SK-N-SH (cell line): ENCODE measurements around the gene TRAF3IP1. TPM values are rescaled to one million over a fixed set of nuclear protein-coding genes. Genes with fewer than 3 reads are reported as not detected.

Source experiments
- CTCF ChIA-PET: fragments of 300-600, 350-600 bp; formaldehyde crosslinking; extraction: SDS; loops from one replicate; lab custom pipeline; 2021; lab: Yijun Ruan, JAX
- POLR2A ChIA-PET: fragments of 350-600 bp; sonication (Branson Sonifier 250); formaldehyde crosslinking; extraction: SDS; loops from one replicate; lab custom pipeline; 2020; ENCODE audit warnings: antibody characterized with exemption, inconsistent platforms; lab: Yijun Ruan, JAX
- DNase-seq: peaks from one replicate; pipeline ENCODE4 v3.0.0; 2012
- H2AFZ ChIP-seq: fragments of 200-600 bp; sonication (generic); 2 replicates; pipeline ENCODE4 v1.8.1; 2016; ENCODE audit warnings: antibody characterized with exemption, mild to moderate bottlenecking, low read depth
- H3F3A ChIP-seq: fragments of 200-600 bp; sonication (generic); replicated peaks from 2 replicates; pipeline ENCODE3; 2016; ENCODE audit warnings: antibody characterized with exemption, mild to moderate bottlenecking; ENCODE audit not compliant: insufficient read depth
- H3K27ac ChIP-seq, 2 experiments: fragments of 200-500 bp in 1 of 2; fragments of 200-600 bp in 1 of 2; sonication (Bioruptor generic) in 1 of 2; sonication (generic), shearing (Covaris generic) in 1 of 2; 2 replicates each; pipeline versions ENCODE4 v1.5.1 to v1.6.1; 2014 to 2016; ENCODE audit warnings: low read depth in 2 of 2, inconsistent platforms in 1 of 2, low read length in 1 of 2, mild to moderate bottlenecking in 1 of 2, mixed read lengths in 1 of 2
- H3K27me3 ChIP-seq: fragments of 200-600 bp; sonication (generic), shearing (Covaris generic); 2 replicates; pipeline ENCODE4 v1.6.1; 2016; ENCODE audit warnings: mixed run types; ENCODE audit not compliant: insufficient read depth
- H3K36me3 ChIP-seq, 2 experiments: fragments of 200-500 bp in 1 of 2; fragments of 200-600 bp in 1 of 2; sonication (Bioruptor generic) in 1 of 2; sonication (generic) in 1 of 2; replicated peaks in 1 of 2; 2 replicates each; pipeline versions ENCODE3 to v1.5.1; 2014 to 2016; ENCODE audit warnings: low read length in 1 of 2, mild to moderate bottlenecking in 1 of 2; ENCODE audit not compliant: insufficient read depth in 2 of 2, control insufficient read depth in 1 of 2
- H3K4me1 ChIP-seq, 2 experiments: fragments of 200-500 bp in 1 of 2; fragments of 200-600 bp in 1 of 2; sonication (Bioruptor generic) in 1 of 2; sonication (generic), shearing (Covaris generic) in 1 of 2; 2 replicates each; pipeline versions ENCODE4 v1.5.1 to v1.6.1; 2014 to 2016; ENCODE audit warnings: low read depth in 1 of 2, low read length in 1 of 2, mixed run types in 1 of 2; ENCODE audit not compliant: insufficient read depth in 2 of 2, control insufficient read depth in 1 of 2
- H3K4me2 ChIP-seq: fragments of 200-600 bp; sonication (generic), shearing (Covaris generic); 2 replicates; pipeline ENCODE4 v1.6.1; 2017; ENCODE audit warnings: mixed run types
- H3K4me3 ChIP-seq, 2 experiments: fragments of 200-500 bp in 1 of 2; fragments of 200-600 bp in 1 of 2; sonication (Bioruptor generic) in 1 of 2; sonication (generic), shearing (Covaris generic) in 1 of 2; 2 replicates each; pipeline versions ENCODE4 v1.5.1 to v1.8.1; 2014 to 2016; ENCODE audit warnings: low read depth in 2 of 2, inconsistent platforms in 1 of 2, low read length in 1 of 2, mild to moderate bottlenecking in 1 of 2, mixed read lengths in 1 of 2, moderate library complexity in 1 of 2
- H3K79me2 ChIP-seq: fragments of 200-600 bp; sonication (generic); 2 replicates; pipeline ENCODE4 v1.8.1; 2017; ENCODE audit warnings: mild to moderate bottlenecking; ENCODE audit not compliant: insufficient read depth
- H3K9ac ChIP-seq: fragments of 200-600 bp; sonication (generic); 2 replicates; pipeline ENCODE4 v1.6.1; 2017; ENCODE audit warnings: mixed run types
- H3K9me2 ChIP-seq: fragments of 200-600 bp; sonication (generic); 2 replicates; pipeline ENCODE4 v1.6.1; 2017; ENCODE audit warnings: mixed run types
- H3K9me3 ChIP-seq: fragments of 200-600 bp; sonication (generic); 2 replicates; pipeline ENCODE4 v1.6.1; 2017; ENCODE audit warnings: mixed run types, mild to moderate bottlenecking, moderate library complexity
- H4K20me1 ChIP-seq: fragments of 200-600 bp; sonication (generic); 2 replicates; pipeline ENCODE4 v1.6.1; 2017; ENCODE audit warnings: mild to moderate bottlenecking, mixed run types; ENCODE audit not compliant: insufficient read depth
- CHD2 ChIP-seq: fragments of 150-350 bp; IDR thresholded peaks from 2 replicates; pipeline ENCODE4 v1.6.1; 2018; ENCODE audit warnings: low read length; ENCODE audit not compliant: partially characterized antibody
- CTCF ChIP-seq: fragments of 200-600 bp; sonication (generic); IDR thresholded peaks from 2 replicates; pipeline ENCODE4 v1.6.1; 2017; ENCODE audit warnings: antibody characterized with exemption, mild to moderate bottlenecking, moderate library complexity
- FOSL2 ChIP-seq: IDR thresholded peaks from 2 replicates; pipeline ENCODE4 v1.4.0; 2012; ENCODE audit warnings: low read depth, mild to moderate bottlenecking, moderate library complexity, borderline replicate concordance
- MEF2A ChIP-seq: IDR thresholded peaks from 2 replicates; pipeline ENCODE4 v1.4.0; 2012; ENCODE audit warnings: low read depth, borderline replicate concordance
- NRF1 ChIP-seq: IDR thresholded peaks from 2 replicates; pipeline ENCODE4 v1.6.1; 2012; ENCODE audit warnings: low read depth, mild to moderate bottlenecking, low read length
- POLR2AphosphoS5 ChIP-seq: IDR thresholded peaks from 2 replicates; pipeline ENCODE4 v1.6.1; 2012; ENCODE audit warnings: low read depth, low read length
- RAD21 ChIP-seq: IDR thresholded peaks from 2 replicates; pipeline ENCODE4 v1.6.1; 2012; ENCODE audit warnings: mild to moderate bottlenecking, low read length
- RXRA ChIP-seq: IDR thresholded peaks from 2 replicates; pipeline ENCODE4 v1.4.0; 2012; ENCODE audit warnings: low read depth, mild to moderate bottlenecking, borderline replicate concordance
- SMC3 ChIP-seq: IDR thresholded peaks from 2 replicates; pipeline ENCODE4 v1.6.1; 2012; ENCODE audit warnings: low read depth, low read length, improper control_type of control experiment
- WGBS: methylation state at CpG from one replicate; pipeline ENCODE4 v1.1.6; 2017; ENCODE audit warnings: low lambda C conversion rate; 5-methylcytosine and 5-hydroxymethylcytosine counted together
- polyA plus RNA-seq, 3 experiments: library from polyadenylated mRNA; depleted of rRNA; stranded (reverse); fragments of >200 nt; gene quantifications; 2 replicates each; pipeline ENCODE4 v1.2.3, GENCODE V29; 2012
- TF ChIP-seq, protein P1 (sequence below): IDR thresholded peaks from 2 replicates; pipeline ENCODE4 v1.4.0; 2012; ENCODE audit warnings: low read depth, borderline replicate concordance
- TF ChIP-seq, protein P2 (sequence below): IDR thresholded peaks from 2 replicates; pipeline ENCODE4 v1.4.0; 2012; ENCODE audit warnings: low read depth, borderline replicate concordance
- TF ChIP-seq, protein P3 (sequence below): IDR thresholded peaks from 2 replicates; pipeline ENCODE4; 2012

TRAF3IP1 gene
- polyA plus RNA-seq, 1 of the 3 experiments (the other 2 are of a cell fraction) = 15.0 TPM

DNA sequence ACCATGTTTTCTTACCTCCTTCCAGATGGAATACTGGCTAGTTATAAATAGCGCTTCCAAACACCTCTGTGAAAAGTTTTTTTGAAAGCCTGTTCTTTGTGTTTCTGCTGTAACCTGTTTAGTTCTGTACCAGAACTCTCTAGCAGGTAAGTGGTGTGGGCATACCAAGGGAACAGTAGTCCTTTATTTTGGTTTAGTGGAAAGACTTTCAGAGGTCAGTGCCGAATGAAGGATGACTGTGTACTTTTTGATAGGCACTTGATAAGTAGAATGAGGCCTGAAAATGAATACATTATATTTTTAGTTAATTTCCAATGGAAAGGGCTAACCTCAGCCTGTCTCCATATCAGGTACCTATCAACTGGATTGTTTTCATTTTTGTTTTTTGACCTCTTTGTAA, 78.8 kb downstream of the TRAF3IP1 start:
- WGBS = 87% methylated on average over 2 of the region's 2 CpGs
- CTCF ChIA-PET = no interaction called here

GRCh38 chr2:238401551-238401950, 81.2 kb downstream of the TRAF3IP1 start:
- ChIA-PET CTCF (no interaction called here), POLR2A (no interaction called here)
- Histone ChIP-seq H3K27me3 (no peaks in the 10 kb centered on the region), H3K9me3 (no peaks in the 10 kb centered on the region), H2AFZ (no peak overlapping the region), H3K4me1 (no peaks in the 10 kb centered on the region; a peak in 1 of 4 replicates), H3K4me2 (no peak overlapping the region), H3K27ac (no peak overlapping the region), H3K79me2 (no peaks in the 10 kb centered on the region), H3K4me3 (no peak overlapping the region), H4K20me1 (no peaks in the 10 kb centered on the region), H3K36me3 (peaks cover 12 to 26% of the 10 kb centered on the region in 2 experiments), H3K9ac (no peak overlapping the region), H3F3A (peaks cover 3% of the 10 kb centered on the region), H3K9me2 (no peaks in the 10 kb centered on the region)
- DNase-seq = no peak
- 90% methylated on average over 6 of the region's 8 CpGs for WGBS
- TF ChIP-seq, protein P1, sequence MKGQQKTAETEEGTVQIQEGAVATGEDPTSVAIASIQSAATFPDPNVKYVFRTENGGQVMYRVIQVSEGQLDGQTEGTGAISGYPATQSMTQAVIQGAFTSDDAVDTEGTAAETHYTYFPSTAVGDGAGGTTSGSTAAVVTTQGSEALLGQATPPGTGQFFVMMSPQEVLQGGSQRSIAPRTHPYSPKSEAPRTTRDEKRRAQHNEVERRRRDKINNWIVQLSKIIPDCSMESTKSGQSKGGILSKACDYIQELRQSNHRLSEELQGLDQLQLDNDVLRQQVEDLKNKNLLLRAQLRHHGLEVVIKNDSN = no peak
- TF ChIP-seq CTCF = no peak

More for the DNA sequence above, 78.8 kb downstream of the TRAF3IP1 start:
- H4K20me1 ChIP-seq = no peaks in the 10 kb centered on the region
- H3K9me3 ChIP-seq = no peaks in the 10 kb centered on the region
- POLR2A ChIA-PET = no interaction called here
- peaks cover 12 to 26% of the 10 kb centered on the region in 2 experiments for H3K36me3 ChIP-seq
- no peak for DNase-seq
- H3K79me2 ChIP-seq = no peaks in the 10 kb centered on the region
- H3F3A ChIP-seq = peaks cover 3% of the 10 kb centered on the region
- no peak overlapping the region for H3K27ac ChIP-seq
- no peak overlapping the region for H3K9ac ChIP-seq
- no peaks in the 10 kb centered on the region for H3K27me3 ChIP-seq
- no peak overlapping the region for H3K4me3 ChIP-seq
- no peak overlapping the region for H2AFZ ChIP-seq
- H3K4me2 ChIP-seq = no peak overlapping the region
- no peaks in the 10 kb centered on the region for H3K9me2 ChIP-seq
- H3K4me1 ChIP-seq = no peaks in the 10 kb centered on the region
- no peak for TF ChIP-seq RAD21

- Histone ChIP-seq H3K4me1 (peaks cover 0 to 2% of the 10 kb centered on the region in 2 experiments; a peak in 1 of 4 replicates), H3F3A (peaks cover 3% of the 10 kb centered on the region), H3K9me3 (no peaks in the 10 kb centered on the region), H3K4me3 (no peak overlapping the region), H3K9ac (no peak overlapping the region), H3K27ac (no peak overlapping the region), H3K9me2 (no peaks in the 10 kb centered on the region), H3K4me2 (no peak overlapping the region), H3K79me2 (no peaks in the 10 kb centered on the region), H3K36me3 (peaks cover 12 to 26% of the 10 kb centered on the region in 2 experiments), H3K27me3 (no peaks in the 10 kb centered on the region), H2AFZ (no peak overlapping the region), H4K20me1 (no peaks in the 10 kb centered on the region)
- DNase-seq = no peak
- 96% methylated on average over 21 of the region's 21 CpGs for WGBS
- ChIA-PET POLR2A (no interaction called here), CTCF (no interaction called here)
- TF ChIP-seq SMC3 (no peak), RXRA (no peak), MEF2A (no peak), FOSL2 (no peak), NRF1 (no peak), CHD2 (no peak), POLR2AphosphoS5 (no peak)
- TF ChIP-seq, protein P2, sequence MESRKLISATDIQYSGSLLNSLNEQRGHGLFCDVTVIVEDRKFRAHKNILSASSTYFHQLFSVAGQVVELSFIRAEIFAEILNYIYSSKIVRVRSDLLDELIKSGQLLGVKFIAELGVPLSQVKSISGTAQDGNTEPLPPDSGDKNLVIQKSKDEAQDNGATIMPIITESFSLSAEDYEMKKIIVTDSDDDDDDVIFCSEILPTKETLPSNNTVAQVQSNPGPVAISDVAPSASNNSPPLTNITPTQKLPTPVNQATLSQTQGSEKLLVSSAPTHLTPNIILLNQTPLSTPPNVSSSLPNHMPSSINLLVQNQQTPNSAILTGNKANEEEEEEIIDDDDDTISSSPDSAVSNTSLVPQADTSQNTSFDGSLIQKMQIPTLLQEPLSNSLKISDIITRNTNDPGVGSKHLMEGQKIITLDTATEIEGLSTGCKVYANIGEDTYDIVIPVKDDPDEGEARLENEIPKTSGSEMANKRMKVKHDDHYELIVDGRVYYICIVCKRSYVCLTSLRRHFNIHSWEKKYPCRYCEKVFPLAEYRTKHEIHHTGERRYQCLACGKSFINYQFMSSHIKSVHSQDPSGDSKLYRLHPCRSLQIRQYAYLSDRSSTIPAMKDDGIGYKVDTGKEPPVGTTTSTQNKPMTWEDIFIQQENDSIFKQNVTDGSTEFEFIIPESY = no peak
- TF ChIP-seq, protein P3, sequence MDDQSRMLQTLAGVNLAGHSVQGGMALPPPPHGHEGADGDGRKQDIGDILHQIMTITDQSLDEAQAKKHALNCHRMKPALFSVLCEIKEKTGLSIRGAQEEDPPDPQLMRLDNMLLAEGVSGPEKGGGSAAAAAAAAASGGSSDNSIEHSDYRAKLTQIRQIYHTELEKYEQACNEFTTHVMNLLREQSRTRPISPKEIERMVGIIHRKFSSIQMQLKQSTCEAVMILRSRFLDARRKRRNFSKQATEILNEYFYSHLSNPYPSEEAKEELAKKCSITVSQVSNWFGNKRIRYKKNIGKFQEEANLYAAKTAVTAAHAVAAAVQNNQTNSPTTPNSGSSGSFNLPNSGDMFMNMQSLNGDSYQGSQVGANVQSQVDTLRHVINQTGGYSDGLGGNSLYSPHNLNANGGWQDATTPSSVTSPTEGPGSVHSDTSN = no peak
These were observed 83.5 kb downstream of the TRAF3IP1 start for GRCh38 chr2:238403632-238404405.
